B cell (primary cell): ENCODE measurements around the gene CORO2B.

ENCODE experiments used
- EZH2 ChIP-seq: IDR thresholded peaks from 2 replicates; pipeline ENCODE4 v1.6.1; 2012; ENCODE audit warnings: borderline replicate concordance, low read depth, mild to moderate bottlenecking, moderate library complexity, low read length; ENCODE audit not compliant: insufficient read depth, poor library complexity, severe bottlenecking
- TF ChIP-seq, protein P1 (sequence below): fragments of 200-600 bp; IDR thresholded peaks from one replicate; pipeline ENCODE4 v1.8.0; 2022; ENCODE audit warnings: antibody characterized with exemption, mild to moderate bottlenecking

DNA sequence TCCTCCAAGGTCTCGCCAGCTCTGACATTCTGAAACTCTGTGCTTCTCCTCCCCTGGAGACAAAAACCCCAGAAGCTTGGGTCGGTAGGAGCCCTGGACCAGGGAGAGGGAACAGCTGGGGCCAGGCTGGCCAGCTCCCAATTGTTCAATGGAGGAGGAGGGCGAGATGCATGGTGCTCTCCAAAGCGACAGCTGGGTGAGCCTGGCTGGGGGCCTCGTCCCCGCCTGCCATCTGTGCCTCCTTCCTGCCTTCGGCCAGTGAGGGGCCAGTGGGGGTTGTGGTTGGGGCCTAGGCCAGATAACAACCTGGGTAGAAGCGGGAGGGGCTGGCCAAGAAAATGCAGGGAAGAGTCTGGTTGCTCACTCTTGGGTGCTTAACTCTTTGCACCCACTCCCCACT, 79.4 kb downstream of the CORO2B start:
- TF ChIP-seq, protein P1, sequence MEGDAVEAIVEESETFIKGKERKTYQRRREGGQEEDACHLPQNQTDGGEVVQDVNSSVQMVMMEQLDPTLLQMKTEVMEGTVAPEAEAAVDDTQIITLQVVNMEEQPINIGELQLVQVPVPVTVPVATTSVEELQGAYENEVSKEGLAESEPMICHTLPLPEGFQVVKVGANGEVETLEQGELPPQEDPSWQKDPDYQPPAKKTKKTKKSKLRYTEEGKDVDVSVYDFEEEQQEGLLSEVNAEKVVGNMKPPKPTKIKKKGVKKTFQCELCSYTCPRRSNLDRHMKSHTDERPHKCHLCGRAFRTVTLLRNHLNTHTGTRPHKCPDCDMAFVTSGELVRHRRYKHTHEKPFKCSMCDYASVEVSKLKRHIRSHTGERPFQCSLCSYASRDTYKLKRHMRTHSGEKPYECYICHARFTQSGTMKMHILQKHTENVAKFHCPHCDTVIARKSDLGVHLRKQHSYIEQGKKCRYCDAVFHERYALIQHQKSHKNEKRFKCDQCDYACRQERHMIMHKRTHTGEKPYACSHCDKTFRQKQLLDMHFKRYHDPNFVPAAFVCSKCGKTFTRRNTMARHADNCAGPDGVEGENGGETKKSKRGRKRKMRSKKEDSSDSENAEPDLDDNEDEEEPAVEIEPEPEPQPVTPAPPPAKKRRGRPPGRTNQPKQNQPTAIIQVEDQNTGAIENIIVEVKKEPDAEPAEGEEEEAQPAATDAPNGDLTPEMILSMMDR: no peak
- TF ChIP-seq EZH2: no peak
